Measurements from ENCODE around the gene JMJD8.

GRCh38 chr16:659618-660017 lies 24.5 kb downstream of the JMJD8 start:
- TF ChIP-seq POLR2AphosphoS5 (IDR thresholded peaks at IDR 0.05) = no peak
- no peak for TF ChIP-seq CTCF (IDR thresholded peaks at IDR 0.05)
- TF ChIP-seq POLR2A (IDR thresholded peaks at IDR 0.05) = no peak
